Stimulated activated memory B cell treated with anti-CD40 and anti-IgM and Interleukin-4, amounts not matched to agents 10 μg/mL and 1 μg/mL and 100 μg/mL, for 72 hours (primary cell): Measurements from ENCODE around the gene ASIC5.

Experiments used
- ATAC-seq: fragments of 150-1000 bp; cut with Tn5 transposase; 2 replicates; pipeline ENCODE4 v1.10.0; 2021
- H3K27ac Mint-ChIP-seq: one replicate; pipeline ENCODE4 v1.8.0; 2022; ENCODE audit warnings: mild to moderate bottlenecking, mixed read lengths
- H3K27me3 Mint-ChIP-seq: one replicate; pipeline ENCODE4 v1.8.0; 2022; ENCODE audit warnings: mixed read lengths
- H3K36me3 Mint-ChIP-seq: one replicate; pipeline ENCODE4 v1.8.0; 2022; ENCODE audit warnings: mixed read lengths
- H3K4me1 Mint-ChIP-seq: one replicate; pipeline ENCODE4 v1.8.0; 2022; ENCODE audit warnings: mixed read lengths
- H3K4me3 Mint-ChIP-seq: one replicate; pipeline ENCODE4 v1.8.0; 2022; ENCODE audit warnings: mild to moderate bottlenecking, moderate library complexity, mixed read lengths
- H3K9me3 Mint-ChIP-seq: one replicate; pipeline ENCODE4 v1.8.0; 2022; ENCODE audit warnings: mixed read lengths

ASIC5 gene

GRCh38 chr4:155846929-155847328, 19.1 kb downstream of the ASIC5 start:
- Mint-ChIP-seq H3K9me3 (peaks cover 4% of the 10 kb centered on the region), H3K4me3 (no peak overlapping the region), H3K36me3 (no peaks in the 10 kb centered on the region), H3K27ac (no peak overlapping the region), H3K4me1 (no peaks in the 10 kb centered on the region), H3K27me3 (no peaks in the 10 kb centered on the region)
- no peak for ATAC-seq

- Mint-ChIP-seq H3K4me1 (no peaks in the 10 kb centered on the region), H3K9me3 (peaks cover 4% of the 10 kb centered on the region), H3K4me3 (no peak overlapping the region), H3K27me3 (no peaks in the 10 kb centered on the region), H3K36me3 (no peaks in the 10 kb centered on the region), H3K27ac (no peak overlapping the region)
- no peak for ATAC-seq
These were observed 24.0 kb downstream of the ASIC5 start for GRCh38 chr4:155842080-155842479.

- H3K27me3 Mint-ChIP-seq, result no peaks in the 10 kb centered on the region
- peaks cover 4% of the 10 kb centered on the region for H3K9me3 Mint-ChIP-seq
- no peak overlapping the region for H3K27ac Mint-ChIP-seq
- no peaks in the 10 kb centered on the region for H3K36me3 Mint-ChIP-seq
- no peaks in the 10 kb centered on the region for H3K4me1 Mint-ChIP-seq
- H3K4me3 Mint-ChIP-seq, result no peak overlapping the region
- ATAC-seq, result peak; percentile 20
These were observed 28.8 kb downstream of the ASIC5 start for GRCh38 chr4:155837203-155837796.

- H3K27ac Mint-ChIP-seq, result no peak overlapping the region
- no peaks in the 10 kb centered on the region for H3K4me1 Mint-ChIP-seq
- no peaks in the 10 kb centered on the region for H3K27me3 Mint-ChIP-seq
- no peaks in the 10 kb centered on the region for H3K36me3 Mint-ChIP-seq
- no peak for ATAC-seq
- H3K9me3 Mint-ChIP-seq, result peaks cover 2% of the 10 kb centered on the region
- H3K4me3 Mint-ChIP-seq, result no peak overlapping the region
These were observed 33.4 kb downstream of the ASIC5 start for GRCh38 chr4:155832664-155833063.

- ATAC-seq, result no peak
- Mint-ChIP-seq H3K4me3 (no peak overlapping the region), H3K27me3 (no peaks in the 10 kb centered on the region), H3K4me1 (no peaks in the 10 kb centered on the region), H3K36me3 (no peaks in the 10 kb centered on the region), H3K27ac (no peak overlapping the region), H3K9me3 (no peaks in the 10 kb centered on the region)
These were observed 37.4 kb downstream of the ASIC5 start for GRCh38 chr4:155828628-155829027.

- no peaks in the 10 kb centered on the region for H3K4me1 Mint-ChIP-seq
- no peak overlapping the region for H3K4me3 Mint-ChIP-seq
- no peaks in the 10 kb centered on the region for H3K27me3 Mint-ChIP-seq
- H3K36me3 Mint-ChIP-seq, result no peaks in the 10 kb centered on the region
- ATAC-seq, result no peak
- no peak overlapping the region for H3K27ac Mint-ChIP-seq
- H3K9me3 Mint-ChIP-seq, result no peaks in the 10 kb centered on the region
These were observed 43.5 kb downstream of the ASIC5 start for GRCh38 chr4:155822572-155822971.

- Mint-ChIP-seq H3K27me3 (no peaks in the 10 kb centered on the region), H3K36me3 (no peaks in the 10 kb centered on the region), H3K27ac (no peak overlapping the region)
These were observed 45.1 kb downstream of the ASIC5 start for GRCh38 chr4:155820887-155821518.

GRCh38 chr4:155819066-155819465, 47.0 kb downstream of the ASIC5 start:
- no peaks in the 10 kb centered on the region for H3K9me3 Mint-ChIP-seq
- H3K4me3 Mint-ChIP-seq, result no peak overlapping the region
- ATAC-seq, result no peak
- H3K36me3 Mint-ChIP-seq, result no peaks in the 10 kb centered on the region
- H3K27ac Mint-ChIP-seq, result no peak overlapping the region
- H3K4me1 Mint-ChIP-seq, result no peaks in the 10 kb centered on the region
- H3K27me3 Mint-ChIP-seq, result no peaks in the 10 kb centered on the region

More at GRCh38 chr4:155820887-155821518, 45.1 kb downstream of the ASIC5 start:
- no peak overlapping the region for H3K4me3 Mint-ChIP-seq
- no peak for ATAC-seq
- H3K4me1 Mint-ChIP-seq, result no peaks in the 10 kb centered on the region
- no peaks in the 10 kb centered on the region for H3K9me3 Mint-ChIP-seq

- no peak for ATAC-seq
- Mint-ChIP-seq H3K36me3 (no peaks in the 10 kb centered on the region), H3K4me1 (no peaks in the 10 kb centered on the region), H3K9me3 (no peaks in the 10 kb centered on the region), H3K4me3 (no peak overlapping the region), H3K27ac (no peak overlapping the region), H3K27me3 (no peaks in the 10 kb centered on the region)
These were observed 47.4 kb downstream of the ASIC5 start for GRCh38 chr4:155818639-155819038.

GRCh38 chr4:155811083-155811482, 55.0 kb downstream of the ASIC5 start:
- no peak overlapping the region for H3K27ac Mint-ChIP-seq
- H3K27me3 Mint-ChIP-seq, result no peaks in the 10 kb centered on the region
- H3K4me1 Mint-ChIP-seq, result no peaks in the 10 kb centered on the region
- no peak for ATAC-seq
- no peaks in the 10 kb centered on the region for H3K9me3 Mint-ChIP-seq
- H3K36me3 Mint-ChIP-seq, result no peaks in the 10 kb centered on the region
- H3K4me3 Mint-ChIP-seq, result no peak overlapping the region

GRCh38 chr4:155809835-155810234, 56.2 kb downstream of the ASIC5 start:
- H3K4me3 Mint-ChIP-seq, result no peak overlapping the region
- H3K36me3 Mint-ChIP-seq, result no peaks in the 10 kb centered on the region
- no peaks in the 10 kb centered on the region for H3K9me3 Mint-ChIP-seq
- H3K27me3 Mint-ChIP-seq, result no peaks in the 10 kb centered on the region
- peak; percentile 68 for ATAC-seq
- H3K4me1 Mint-ChIP-seq, result no peaks in the 10 kb centered on the region
- H3K27ac Mint-ChIP-seq, result no peak overlapping the region

GRCh38 chr4:155807021-155807420, 59.1 kb downstream of the ASIC5 start:
- H3K36me3 Mint-ChIP-seq, result no peaks in the 10 kb centered on the region
- no peaks in the 10 kb centered on the region for H3K9me3 Mint-ChIP-seq
- no peak for ATAC-seq
- H3K4me3 Mint-ChIP-seq, result no peak overlapping the region
- H3K27ac Mint-ChIP-seq, result no peak overlapping the region
- no peaks in the 10 kb centered on the region for H3K4me1 Mint-ChIP-seq
- no peaks in the 10 kb centered on the region for H3K27me3 Mint-ChIP-seq

- H3K36me3 Mint-ChIP-seq, result no peaks in the 10 kb centered on the region
- no peaks in the 10 kb centered on the region for H3K27me3 Mint-ChIP-seq
- H3K27ac Mint-ChIP-seq, result no peak overlapping the region
- H3K4me1 Mint-ChIP-seq, result no peaks in the 10 kb centered on the region
- H3K9me3 Mint-ChIP-seq, result no peaks in the 10 kb centered on the region
- no peak overlapping the region for H3K4me3 Mint-ChIP-seq
- ATAC-seq, result no peak
These were observed 61.1 kb downstream of the ASIC5 start for GRCh38 chr4:155805016-155805415.

GRCh38 chr4:155802190-155802959, 63.7 kb downstream of the ASIC5 start:
- H3K27ac Mint-ChIP-seq, result no peak overlapping the region
- no peak overlapping the region for H3K4me3 Mint-ChIP-seq
- no peaks in the 10 kb centered on the region for H3K27me3 Mint-ChIP-seq
- H3K36me3 Mint-ChIP-seq, result no peaks in the 10 kb centered on the region
- H3K9me3 Mint-ChIP-seq, result no peaks in the 10 kb centered on the region
- H3K4me1 Mint-ChIP-seq, result no peaks in the 10 kb centered on the region
- no peak for ATAC-seq

GRCh38 chr4:155800685-155801343, 65.3 kb downstream of the ASIC5 start:
- Mint-ChIP-seq H3K27ac (no peak overlapping the region), H3K9me3 (no peaks in the 10 kb centered on the region), H3K27me3 (no peaks in the 10 kb centered on the region), H3K36me3 (no peaks in the 10 kb centered on the region), H3K4me1 (no peaks in the 10 kb centered on the region), H3K4me3 (no peak overlapping the region)
- ATAC-seq, result no peak
